ENCODE results near the gene LCE2C. TPM values are rescaled to one million over a fixed set of nuclear protein-coding genes. Genes with fewer than 3 reads are reported as not detected.
A peak's percentile ranks its signal among the peaks of the same experiment; 100 is the strongest.
"Not testable (repeated sequence)": the region's sequence is repeated elsewhere in the genome, so short reads cannot be mapped to it uniquely, and the experiment has no call there.

The LCE2C gene, protein sequence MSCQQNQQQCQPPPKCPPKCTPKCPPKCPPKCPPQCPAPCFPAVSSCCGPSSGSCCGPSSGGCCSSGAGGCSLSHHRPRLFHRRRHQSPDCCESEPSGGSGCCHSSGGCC
- total RNA-seq = not detected
- long read RNA-seq = 0 reads

DNA sequence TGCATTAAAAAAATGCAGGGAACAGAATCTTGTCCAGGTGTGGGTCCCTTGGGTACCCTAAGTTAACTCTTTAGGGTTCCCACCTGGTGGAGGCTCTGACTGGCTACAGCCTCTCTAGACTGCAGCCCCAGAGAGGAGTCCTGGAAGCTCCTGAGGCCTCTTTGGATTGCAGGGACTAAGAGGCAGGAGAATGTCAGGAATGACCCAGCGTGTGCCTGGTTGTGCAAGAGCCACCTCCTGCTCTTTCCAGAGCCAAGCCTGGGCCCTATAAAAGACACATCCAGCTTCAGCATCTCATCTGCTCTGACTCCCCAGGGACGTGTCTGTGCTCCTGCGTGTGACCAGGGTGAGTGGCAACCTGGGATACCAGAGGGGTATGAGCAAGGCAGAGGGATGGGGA is at the start of gene LCE2C:
TSS of gene LCE2C (plus strand) at position 297 of the 400 bp plus-strand sequence. CDS start 737 bp downstream, outside the sequence.
- intact Hi-C loops (cut with DNase I, micrococcal nuclease); ATAC-seq; DNase-seq: not testable (repeated sequence)

DNA sequence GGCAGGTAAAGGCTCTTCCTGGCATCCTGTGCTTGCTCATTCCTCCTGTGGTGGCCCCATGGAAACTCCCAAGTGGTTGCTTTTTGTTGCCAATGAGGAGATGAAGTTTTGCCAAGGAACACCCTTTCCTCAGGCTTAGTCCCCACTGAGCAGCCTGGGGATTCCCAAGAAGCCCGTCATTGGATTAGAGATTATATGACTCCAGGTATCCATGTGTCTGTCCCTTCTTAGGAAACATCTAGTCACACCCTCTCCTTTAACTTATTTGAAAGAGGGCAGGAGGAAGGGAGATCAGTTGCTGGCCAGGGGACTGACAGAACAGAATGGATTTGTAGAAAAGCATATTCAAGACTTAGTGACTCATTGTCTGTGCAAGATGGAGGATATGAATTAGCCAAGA is 48.3 kb upstream of the LCE2C start:
- no peak for DNase-seq
- intact Hi-C loops (cut with DNase I, micrococcal nuclease) = no loop called here
- no peak for ATAC-seq

DNA sequence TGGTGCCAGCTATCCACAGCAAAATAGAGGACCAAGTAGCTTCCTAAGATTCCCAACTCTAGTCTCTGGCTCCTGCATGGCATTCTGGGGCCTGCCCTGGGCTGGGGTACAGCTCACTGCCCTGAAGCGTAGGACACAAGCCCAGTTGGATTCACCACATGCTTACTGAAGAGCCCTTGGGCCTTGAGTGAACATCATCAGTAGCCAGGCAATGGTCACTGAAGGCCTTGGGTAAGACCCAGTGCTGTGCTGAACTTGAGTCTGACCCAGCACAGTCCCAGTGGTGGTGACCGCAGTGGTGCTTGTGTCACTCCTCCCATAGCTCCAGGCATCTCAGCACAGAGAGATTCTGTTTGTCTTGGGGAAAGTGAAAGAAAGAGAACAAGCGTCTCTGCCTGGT is 44.5 kb upstream of the LCE2C start:
- no peak for ATAC-seq
- intact Hi-C loops (cut with DNase I, micrococcal nuclease) = no loop called here
- no peak for DNase-seq

DNA sequence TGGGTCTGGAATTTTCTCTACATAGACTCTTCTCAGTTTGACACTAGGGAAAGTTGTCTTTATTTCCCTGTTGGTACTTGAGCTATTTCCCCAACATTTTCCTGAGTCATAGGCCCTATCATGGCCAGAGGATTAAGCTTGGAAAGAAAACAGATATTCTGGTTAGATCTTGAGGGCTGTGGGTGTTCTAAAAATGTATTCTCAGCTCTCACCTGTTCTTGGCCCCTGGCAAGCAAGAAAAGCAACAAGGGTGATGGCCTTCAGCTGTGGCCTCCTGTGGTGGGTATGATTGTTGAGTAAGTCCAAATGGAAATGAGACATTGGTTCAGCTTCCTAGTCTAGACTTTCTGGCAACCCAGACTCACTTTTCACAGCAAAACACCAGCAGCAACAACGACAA is 34.7 kb upstream of the LCE2C start:
- intact Hi-C loops (cut with DNase I, micrococcal nuclease) = no loop called here
- DNase-seq (no peak), ATAC-seq (no peak)

DNA sequence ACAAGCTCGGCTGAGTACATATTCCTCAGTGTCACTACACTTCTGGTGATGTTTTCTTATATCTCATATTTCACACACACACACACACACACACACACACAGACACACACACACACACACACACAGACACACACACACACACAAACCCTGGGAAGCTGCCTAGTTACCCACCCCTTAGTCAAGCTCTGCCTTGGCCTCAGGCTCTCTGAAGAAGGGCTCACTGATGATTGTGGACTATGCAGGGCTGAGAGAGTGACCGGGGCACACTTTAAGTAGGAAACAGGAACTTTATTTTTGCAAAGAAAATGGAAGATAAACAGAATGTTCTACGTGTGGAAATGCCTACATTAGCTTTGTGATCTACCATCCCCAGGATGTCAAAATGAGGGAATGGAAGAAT is 31.1 kb upstream of the LCE2C start:
- ATAC-seq (no peak), DNase-seq (no peak)
- intact Hi-C loops (cut with DNase I, micrococcal nuclease) = no loop called here

DNA sequence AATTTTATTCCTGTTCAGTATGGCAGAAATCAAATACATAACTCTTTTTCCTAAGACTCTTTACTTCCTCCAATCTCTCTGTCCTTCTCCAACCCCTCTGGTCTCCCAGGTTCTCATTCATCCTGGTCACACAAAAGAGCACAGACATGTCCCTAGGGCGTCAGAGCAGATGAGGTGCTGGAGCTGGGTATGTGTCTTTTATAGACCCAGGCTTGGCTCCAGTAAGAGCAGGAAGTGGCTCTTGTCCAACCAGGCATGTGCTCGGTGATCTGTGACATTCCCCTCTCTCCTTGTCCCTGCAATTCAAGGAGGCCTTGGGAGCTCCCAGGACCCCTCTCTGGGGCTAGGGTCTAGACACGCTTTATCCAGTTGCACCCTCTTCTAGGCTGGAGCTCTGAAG is 29.9 kb upstream of the LCE2C start:
- DNase-seq (no peak), ATAC-seq (no peak)
- intact Hi-C loops (cut with DNase I, micrococcal nuclease) = no loop called here

DNA sequence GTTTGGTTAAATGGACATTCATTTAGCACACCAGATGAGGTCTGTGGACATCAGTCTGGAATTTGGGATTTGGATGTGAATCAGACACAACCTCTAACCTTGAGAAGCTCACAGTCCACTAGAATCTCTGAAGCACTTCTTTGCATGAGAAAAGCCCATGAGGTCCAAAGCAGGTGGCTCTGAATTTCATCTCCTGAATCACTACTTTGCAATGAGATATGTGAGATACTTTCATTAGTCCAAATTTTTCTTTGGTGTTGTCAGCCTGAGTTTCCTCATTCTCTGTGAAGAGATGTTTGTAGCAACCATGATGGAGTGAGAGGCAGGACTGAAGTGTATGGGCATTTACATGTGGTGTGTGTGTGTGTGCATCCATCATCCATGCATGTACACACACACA is 28.4 kb upstream of the LCE2C start:
- ATAC-seq (no peak), DNase-seq (no peak)
- intact Hi-C loops (cut with DNase I, micrococcal nuclease) = no loop called here

DNA sequence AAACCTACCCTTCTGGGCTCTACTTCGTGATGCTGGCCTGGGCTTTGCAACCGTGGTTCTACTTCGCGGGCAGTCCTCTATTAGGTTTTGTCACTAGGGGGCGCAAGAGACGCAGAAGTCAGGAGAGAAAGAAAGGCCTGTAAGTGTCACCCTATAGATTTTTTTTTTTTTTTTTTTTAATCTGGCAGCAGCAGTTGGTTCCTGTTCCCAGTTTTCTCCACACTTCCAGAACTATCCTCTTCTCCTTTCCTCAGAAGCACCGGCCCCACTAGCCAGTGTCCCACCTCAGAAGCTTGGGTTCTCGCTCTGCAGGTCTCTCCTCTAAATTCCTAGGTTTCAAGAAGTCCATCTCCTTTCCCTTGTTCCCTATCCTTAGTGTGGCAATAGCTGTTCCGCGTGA is 21.0 kb upstream of the LCE2C start:
- DNase-seq = peak in 1 of 2 donors; percentile 46
- intact Hi-C loops (cut with DNase I, micrococcal nuclease) = no loop called here
- ATAC-seq = peak; percentile 48

DNA sequence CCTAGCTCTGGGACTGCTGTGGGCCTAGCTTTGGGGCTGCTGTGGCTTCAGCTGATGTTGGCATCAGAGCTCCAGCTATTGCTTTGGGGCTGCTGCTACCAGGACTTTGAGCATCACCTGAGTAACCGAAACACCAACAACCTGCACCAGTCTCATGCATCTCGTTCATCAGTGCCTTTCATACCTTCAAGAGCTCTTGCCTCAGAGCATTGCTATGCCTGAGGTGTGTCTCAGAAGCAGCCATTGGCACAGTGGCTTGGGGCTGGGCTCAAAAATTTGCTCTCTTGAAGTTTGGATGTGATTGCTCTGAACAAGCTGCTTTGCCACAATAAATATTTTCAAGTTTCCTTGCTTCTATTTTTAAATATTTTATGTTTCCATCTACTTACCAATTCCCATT is 18.6 kb upstream of the LCE2C start:
- intact Hi-C loops (cut with DNase I, micrococcal nuclease) = no loop called here
- ATAC-seq (no peak), DNase-seq (no peak)

DNA sequence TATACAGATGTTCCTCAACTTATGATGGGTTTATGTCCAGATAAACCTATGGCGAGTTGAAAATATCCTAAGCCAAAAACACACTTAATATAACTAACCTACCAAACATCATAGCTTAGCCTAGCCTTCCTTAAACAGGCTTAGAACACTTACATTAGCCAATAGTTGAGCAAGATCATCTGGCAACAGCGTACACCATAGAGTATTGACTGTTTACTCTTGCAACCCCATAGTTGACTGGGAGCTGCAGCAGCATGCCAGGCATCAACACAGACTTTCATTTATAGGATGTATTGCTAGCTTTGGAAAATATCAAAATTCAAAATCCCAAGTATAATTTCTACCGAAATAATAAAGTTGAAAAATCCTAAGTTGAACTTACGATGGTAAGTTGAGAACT is 17.4 kb upstream of the LCE2C start:
- intact Hi-C loops (cut with DNase I, micrococcal nuclease) = no loop called here
- DNase-seq = no peak
- no peak for ATAC-seq

DNA sequence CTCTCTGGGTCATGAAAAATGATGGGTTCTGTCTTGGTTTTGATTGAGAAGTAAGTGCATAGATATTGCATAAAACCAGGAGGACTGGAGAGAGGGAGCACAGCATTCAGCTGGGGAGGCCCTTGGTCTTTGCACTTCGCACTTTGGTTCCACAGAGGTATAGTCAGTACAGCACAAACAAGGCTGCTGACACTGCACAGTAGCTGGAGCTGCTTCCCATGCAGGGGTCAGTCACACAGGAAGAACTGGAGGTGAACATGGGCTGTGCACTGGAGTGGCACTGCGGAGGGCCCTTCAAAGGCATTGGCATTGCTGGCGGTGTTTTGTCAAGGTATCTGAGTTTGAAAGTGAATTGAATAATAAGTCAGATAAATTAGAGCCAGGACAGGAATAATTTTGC is 16.4 kb upstream of the LCE2C start:
- ATAC-seq (no peak), DNase-seq (no peak)
- intact Hi-C loops (cut with DNase I, micrococcal nuclease) = no loop called here

DNA sequence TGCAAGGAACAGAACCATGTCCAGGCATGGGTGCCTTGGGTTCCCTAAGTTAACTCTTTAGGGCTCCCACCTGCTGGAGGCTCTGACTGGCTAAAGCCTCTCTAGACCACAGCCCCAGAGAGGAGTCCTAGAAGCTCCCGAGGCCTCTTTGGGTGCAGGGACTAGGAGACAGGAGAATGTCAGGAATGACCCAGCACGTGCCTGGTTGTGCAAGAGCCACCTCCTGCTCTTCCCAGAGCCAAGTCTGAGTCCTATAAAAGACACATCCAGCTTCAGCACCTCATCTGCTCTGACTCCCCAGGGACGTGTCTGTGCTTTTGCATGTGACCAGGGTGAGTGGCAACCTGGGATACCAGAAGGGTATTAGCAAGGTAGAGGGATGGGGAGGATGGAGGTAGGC is 12.0 kb upstream of the LCE2C start, which contains the start of gene LCE2D:
TSS of gene LCE2D (plus strand) at position 283 of the 400 bp plus-strand sequence. CDS start 726 bp downstream, outside the sequence.
- DNase-seq (no peak), ATAC-seq (no peak)
- intact Hi-C loops (cut with DNase I, micrococcal nuclease) = no loop called here

DNA sequence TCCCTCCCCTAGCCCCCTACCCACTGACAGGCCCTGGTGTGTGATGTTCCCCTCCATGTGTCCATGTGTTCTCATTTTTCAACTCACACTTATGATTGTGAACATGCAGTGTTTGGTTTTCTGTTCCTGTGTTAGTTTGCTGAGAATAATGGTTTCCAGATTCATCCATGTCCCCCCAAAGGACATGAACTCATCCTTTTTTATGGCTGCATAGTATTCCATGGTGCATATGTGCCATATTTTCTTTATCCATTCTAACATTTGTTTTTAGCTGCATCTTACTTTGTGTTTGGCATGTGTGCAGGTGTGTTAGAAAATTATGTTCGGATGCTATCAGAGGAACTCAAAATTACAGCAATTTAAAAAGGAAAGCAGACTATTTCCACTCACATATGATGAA is 8.9 kb upstream of the LCE2C start:
- intact Hi-C loops (cut with DNase I, micrococcal nuclease); ATAC-seq; DNase-seq: not testable (repeated sequence)

DNA sequence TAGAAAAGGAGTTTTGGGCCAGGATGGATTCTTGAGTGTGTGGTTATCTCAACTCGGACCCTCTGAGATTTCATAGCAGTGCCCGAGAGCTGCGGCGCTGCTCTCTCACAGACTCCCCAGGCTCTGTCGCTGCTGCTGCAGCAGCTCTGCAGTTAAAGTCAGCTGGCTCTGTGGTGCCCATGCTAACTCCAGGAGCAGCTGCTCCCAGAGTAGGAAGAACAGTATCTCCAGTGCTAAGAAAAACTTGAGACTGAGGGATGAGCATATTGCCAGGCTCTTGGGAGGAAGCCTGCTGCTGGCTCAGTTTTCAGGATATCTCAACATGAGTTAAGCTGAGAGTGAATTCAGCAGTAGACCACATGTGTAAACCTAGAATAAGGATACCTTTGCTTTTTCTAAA is 7.4 kb upstream of the LCE2C start:
- intact Hi-C loops (cut with DNase I, micrococcal nuclease) = no loop called here
- no peak for DNase-seq
- no peak for ATAC-seq

DNA sequence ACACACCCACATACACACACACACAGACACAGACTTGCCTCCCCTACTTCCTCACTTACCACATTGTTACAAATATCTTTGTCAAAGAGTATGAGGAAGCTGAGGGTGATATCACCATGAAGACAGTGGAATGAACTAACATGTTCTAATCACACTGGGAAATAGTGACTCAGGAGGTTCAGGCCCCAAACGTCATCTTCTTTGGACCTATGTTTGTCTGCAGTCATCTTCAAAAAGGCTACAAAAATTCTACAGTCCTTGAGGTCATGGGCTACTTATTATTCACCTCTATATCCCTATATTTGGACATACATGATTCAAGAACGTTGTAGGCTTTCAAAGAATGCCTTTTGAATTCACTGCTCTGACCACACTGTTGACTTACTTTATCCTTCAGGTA is 2.1 kb upstream of the LCE2C start:
- DNase-seq = no peak
- ATAC-seq = no peak
- intact Hi-C loops (cut with DNase I, micrococcal nuclease) = no loop called here

DNA sequence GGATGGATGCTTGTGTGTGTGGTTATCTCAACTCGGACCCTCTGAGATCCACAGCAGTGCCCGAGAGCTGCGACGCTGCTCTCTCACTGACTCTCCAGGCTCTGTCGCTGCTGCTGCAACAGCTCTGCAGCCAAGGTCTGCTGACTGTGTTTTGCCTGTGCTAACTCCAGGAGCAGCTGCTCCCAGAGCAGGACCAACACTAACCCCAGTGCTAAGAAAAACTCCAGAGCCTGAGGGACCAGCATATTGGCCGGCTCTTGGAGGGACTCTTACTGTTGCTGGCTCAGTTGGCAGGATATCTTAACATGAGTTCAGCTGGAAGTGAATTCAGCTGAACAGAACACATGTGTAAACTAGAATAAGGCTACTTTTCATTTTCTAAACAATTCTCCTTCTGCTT is 4.4 kb downstream of the LCE2C start:
- DNase-seq (no peak), ATAC-seq (no peak)
- intact Hi-C loops (cut with DNase I, micrococcal nuclease) = no loop called here

DNA sequence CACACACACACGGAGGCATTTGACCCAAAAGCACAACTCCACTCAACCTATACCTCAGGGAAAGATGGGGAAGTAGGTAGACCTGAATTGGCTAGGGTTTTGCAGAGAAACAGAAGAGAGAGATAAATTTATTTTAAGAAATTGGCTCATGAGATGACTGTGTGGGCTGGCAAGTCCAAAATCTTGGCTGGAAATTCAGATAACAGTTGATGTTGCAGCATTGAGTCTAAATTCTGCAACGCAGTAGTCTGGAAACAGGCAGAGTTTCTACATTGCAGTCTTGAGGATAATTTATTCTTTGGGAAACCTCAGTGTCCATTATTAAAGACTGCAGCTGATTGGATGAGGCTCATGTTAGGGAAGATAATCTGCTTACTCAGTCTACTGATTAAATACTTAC is 6.5 kb downstream of the LCE2C start:
- intact Hi-C loops (cut with DNase I, micrococcal nuclease) = no loop called here
- ATAC-seq (no peak), DNase-seq (no peak)

DNA sequence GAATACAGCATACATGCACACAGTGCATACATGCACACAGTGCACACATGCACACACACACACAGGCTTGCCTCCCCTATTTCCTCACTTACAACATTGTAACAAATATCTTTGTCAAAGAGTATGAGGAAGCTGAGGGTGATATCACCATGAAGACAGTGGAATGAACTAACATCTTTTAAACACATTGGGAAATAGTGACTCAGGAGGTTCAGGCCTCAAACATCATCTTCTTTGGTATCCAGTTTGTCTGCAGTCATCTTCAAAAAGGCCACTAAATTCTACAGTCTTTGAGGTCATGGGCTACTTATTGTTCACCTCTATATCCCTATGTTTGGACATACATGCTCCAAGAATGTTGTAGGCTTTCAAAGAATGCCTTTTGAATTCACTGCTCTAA is 8.8 kb downstream of the LCE2C start:
- no peak for ATAC-seq
- intact Hi-C loops (cut with DNase I, micrococcal nuclease) = no loop called here
- no peak for DNase-seq

DNA sequence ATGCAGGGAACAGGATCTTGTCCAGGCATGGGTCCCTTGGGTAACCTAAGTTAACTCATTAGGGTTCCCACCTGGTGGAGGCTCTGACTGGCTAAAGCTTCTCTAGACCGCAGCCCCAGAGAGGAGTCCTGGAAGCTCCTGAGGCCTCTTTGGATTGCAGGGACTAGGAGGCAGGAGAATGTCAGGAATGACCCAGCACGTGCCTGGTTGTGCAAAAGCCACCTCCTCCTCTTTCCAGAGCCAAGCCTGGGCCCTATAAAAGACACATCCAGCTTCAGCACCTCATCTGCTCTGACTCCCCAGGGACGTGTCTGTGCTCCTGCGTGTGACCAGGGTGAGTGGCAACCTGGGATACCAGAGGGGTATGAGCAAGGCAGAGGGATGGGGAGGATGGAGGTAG is 10.7 kb downstream of the LCE2C start, which contains the start of gene LCE2B:
TSS of gene LCE2B (plus strand) at position 301 of the 400 bp plus-strand sequence. CDS start 721 bp downstream, outside the sequence.
- DNase-seq; ATAC-seq; intact Hi-C loops (cut with DNase I, micrococcal nuclease): not testable (repeated sequence)

DNA sequence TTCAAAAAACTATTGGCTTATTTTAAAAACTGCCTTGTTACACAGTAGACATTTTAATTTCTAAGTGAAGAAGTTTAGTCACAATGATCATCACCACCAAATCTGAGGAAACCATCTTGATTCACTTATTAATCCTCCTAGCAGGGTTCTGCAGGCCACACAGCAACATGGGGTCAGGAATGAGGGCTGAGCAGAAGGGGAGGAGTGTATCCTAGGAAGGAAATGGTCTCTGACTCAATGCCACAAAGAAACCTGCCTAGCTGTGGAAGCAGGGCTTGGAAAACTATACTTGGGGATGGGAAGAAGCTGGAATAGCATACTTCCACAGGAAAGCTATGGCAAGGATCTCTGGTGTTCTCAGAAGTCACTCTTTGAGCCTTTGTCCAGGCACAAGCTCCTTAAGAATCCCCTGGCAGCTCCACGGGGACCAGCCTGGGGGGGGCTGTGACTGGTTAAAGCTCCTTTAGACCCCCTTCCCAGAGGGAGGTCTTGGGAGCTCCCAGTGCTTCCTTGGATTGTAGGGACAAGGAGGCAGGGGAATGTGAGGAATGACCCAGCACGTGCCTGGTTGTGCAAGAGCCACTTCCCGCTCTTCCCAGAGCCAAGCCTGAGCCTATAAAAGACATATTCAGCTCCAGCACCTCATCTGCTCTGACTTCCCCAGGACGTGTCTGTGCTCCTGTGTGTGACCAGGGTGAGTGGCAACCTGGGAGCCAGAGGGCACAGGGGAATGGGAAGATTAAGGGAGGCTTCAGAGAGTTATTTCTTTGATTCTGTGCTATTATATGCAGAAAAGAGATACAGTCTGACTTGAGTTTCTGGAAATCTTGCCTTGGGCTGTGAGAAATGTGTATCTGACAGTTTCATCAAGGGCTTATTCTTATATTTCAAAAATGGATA is 22.9 kb downstream of the LCE2C start, which contains the start of gene LCE2A:
TSS of gene LCE2A (plus strand) at position 645 of the 900 bp plus-strand sequence. CDS start 557 bp downstream, outside the sequence.
- ATAC-seq (no peak), DNase-seq (no peak)
- intact Hi-C loops (cut with DNase I, micrococcal nuclease) = no loop called here

Measured in left colon (tissue), 2 donors.